Endodermal cell (in vitro differentiated cells): ENCODE data around the gene FHOD1. TPM values are rescaled to one million over a fixed set of nuclear protein-coding genes. Genes with fewer than 3 reads are reported as not detected.

Experiments used
- DNase-seq: peaks from one replicate; pipeline ENCODE4 v3.0.0-alpha.2; 2017
- H3K27ac ChIP-seq: 2 replicates; pipeline ENCODE4 v1.5.1; 2013; ENCODE audit warnings: mild to moderate bottlenecking, low read depth, low read length, moderate library complexity
- H3K27me3 ChIP-seq: 2 replicates; pipeline ENCODE4 v1.6.1; 2013; ENCODE audit warnings: mild to moderate bottlenecking, low read length, moderate library complexity; ENCODE audit not compliant: insufficient read depth, control insufficient read depth, poor library complexity, severe bottlenecking
- H3K36me3 ChIP-seq: 2 replicates; pipeline ENCODE4 v1.7.0; 2013; ENCODE audit warnings: mild to moderate bottlenecking, low read length, moderate library complexity; ENCODE audit not compliant: control insufficient read depth, insufficient read depth
- H3K4me1 ChIP-seq: one replicate; pipeline ENCODE4 v1.7.0; 2013; ENCODE audit warnings: low read length; ENCODE audit not compliant: control insufficient read depth, insufficient read depth
- H3K4me3 ChIP-seq: 2 replicates; pipeline ENCODE4 v1.5.1; 2013; ENCODE audit warnings: mild to moderate bottlenecking, low read length, moderate library complexity
- H3K9ac ChIP-seq: 2 replicates; pipeline ENCODE4 v1.6.1; 2013; ENCODE audit warnings: mild to moderate bottlenecking, low read length, moderate library complexity; ENCODE audit not compliant: poor library complexity, severe bottlenecking; ENCODE audit errors: extremely low read depth
- H3K9me3 ChIP-seq: 2 replicates; pipeline ENCODE4 v1.6.1; 2013; ENCODE audit warnings: mild to moderate bottlenecking, low read length, moderate library complexity; ENCODE audit not compliant: control insufficient read depth
- H3K27ac Mint-ChIP-seq: 2 replicates; pipeline ENCODE4 v1.8.0; 2020; ENCODE audit warnings: mixed read lengths
- H3K27me3 Mint-ChIP-seq: 2 replicates; pipeline ENCODE4 v1.8.0; 2021; ENCODE audit warnings: mild to moderate bottlenecking, mixed read lengths; ENCODE audit not compliant: insufficient read depth
- H3K36me3 Mint-ChIP-seq: 2 replicates; pipeline ENCODE4 v1.8.0; 2020; ENCODE audit warnings: low read depth, mixed read lengths
- H3K4me1 Mint-ChIP-seq: 2 replicates; pipeline ENCODE4 v1.8.0; 2020; ENCODE audit warnings: mixed read lengths
- H3K4me3 Mint-ChIP-seq: 2 replicates; pipeline ENCODE4 v1.8.0; 2020; ENCODE audit warnings: mild to moderate bottlenecking, moderate library complexity, mixed read lengths
- H3K9me3 Mint-ChIP-seq: 2 replicates; pipeline ENCODE4 v1.8.0; 2020; ENCODE audit warnings: mild to moderate bottlenecking, mixed read lengths
- WGBS, 2 experiments: methylation state at CpG; one replicate each; pipeline versions ENCODE4 v1.1.5 to v1.1.7; 2013; ENCODE audit warnings: missing lambda C conversion rate in 2 of 2, mixed read lengths in 1 of 2; ENCODE audit not compliant: insufficient coverage in 1 of 2, insufficient read length in 1 of 2; 5-methylcytosine and 5-hydroxymethylcytosine counted together
- total RNA-seq, 2 donors: library from RNA; stranded (reverse); fragmentation: NEBNext Ultra II Directional in 1 of 2; extraction: Animal tissue kit (Norgen Biotek cat#: 25700) in 1 of 2; gene quantifications; 2 replicates in 1 of 2; 3 replicates in 1 of 2; pipeline ENCODE4 v1.2.1, GENCODE V29; 2021
- TF ChIP-seq, protein P1 (sequence below): fragments of 200-600 bp; sonication (generic); conservative IDR thresholded peaks from 2 replicates; pipeline ENCODE4 v1.5.0; 2021; ENCODE audit warnings: antibody characterized with exemption, mild to moderate bottlenecking

Gene FHOD1
- total RNA-seq, 2 donors from 2014 or later = 51.7 to 71.9 TPM

DNA sequence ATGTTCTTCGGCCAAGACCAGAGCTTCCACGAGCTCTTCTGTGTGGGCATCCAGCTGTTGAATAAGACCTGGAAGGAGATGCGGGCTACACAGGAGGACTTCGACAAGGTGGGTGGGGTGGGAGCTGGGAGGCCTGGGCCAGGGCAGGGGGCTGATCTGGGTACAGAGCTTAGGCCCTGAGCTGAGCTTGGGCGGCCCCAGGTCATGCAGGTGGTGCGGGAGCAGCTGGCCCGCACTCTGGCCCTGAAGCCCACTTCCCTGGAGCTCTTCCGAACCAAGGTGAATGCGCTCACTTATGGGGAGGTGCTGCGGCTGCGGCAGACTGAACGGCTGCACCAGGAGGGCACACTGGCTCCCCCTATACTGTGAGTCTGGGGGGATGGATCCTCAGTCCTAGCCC lies 44.9 kb downstream of the FHOD1 start:
- Mint-ChIP-seq H3K4me3 (no peak overlapping the region), H3K4me1 (peaks cover 10% of the 10 kb centered on the region), H3K27me3 (no peaks in the 10 kb centered on the region), H3K27ac (no peak overlapping the region), H3K36me3 (peaks cover 12% of the 10 kb centered on the region), H3K9me3 (no peaks in the 10 kb centered on the region)
- Histone ChIP-seq H3K27ac (no peak overlapping the region), H3K36me3 (peaks cover 36% of the 10 kb centered on the region), H3K4me3 (no peak overlapping the region), H3K9me3 (no peaks in the 10 kb centered on the region), H3K9ac (no peak overlapping the region), H3K27me3 (no peaks in the 10 kb centered on the region), H3K4me1 (peaks cover 5% of the 10 kb centered on the region)
- TF ChIP-seq, protein P1, sequence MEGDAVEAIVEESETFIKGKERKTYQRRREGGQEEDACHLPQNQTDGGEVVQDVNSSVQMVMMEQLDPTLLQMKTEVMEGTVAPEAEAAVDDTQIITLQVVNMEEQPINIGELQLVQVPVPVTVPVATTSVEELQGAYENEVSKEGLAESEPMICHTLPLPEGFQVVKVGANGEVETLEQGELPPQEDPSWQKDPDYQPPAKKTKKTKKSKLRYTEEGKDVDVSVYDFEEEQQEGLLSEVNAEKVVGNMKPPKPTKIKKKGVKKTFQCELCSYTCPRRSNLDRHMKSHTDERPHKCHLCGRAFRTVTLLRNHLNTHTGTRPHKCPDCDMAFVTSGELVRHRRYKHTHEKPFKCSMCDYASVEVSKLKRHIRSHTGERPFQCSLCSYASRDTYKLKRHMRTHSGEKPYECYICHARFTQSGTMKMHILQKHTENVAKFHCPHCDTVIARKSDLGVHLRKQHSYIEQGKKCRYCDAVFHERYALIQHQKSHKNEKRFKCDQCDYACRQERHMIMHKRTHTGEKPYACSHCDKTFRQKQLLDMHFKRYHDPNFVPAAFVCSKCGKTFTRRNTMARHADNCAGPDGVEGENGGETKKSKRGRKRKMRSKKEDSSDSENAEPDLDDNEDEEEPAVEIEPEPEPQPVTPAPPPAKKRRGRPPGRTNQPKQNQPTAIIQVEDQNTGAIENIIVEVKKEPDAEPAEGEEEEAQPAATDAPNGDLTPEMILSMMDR = no peak
- 97 to 100% methylated on average over 6 to 12 of the region's 12 CpGs for WGBS, 2 experiments
- no peak for DNase-seq

GRCh38 chr16:67201411-67202345 lies 45.6 kb downstream of the FHOD1 start:
- 97% methylated on average over 20 to 40 of the region's 40 CpGs for WGBS, 2 experiments
- Histone ChIP-seq H3K27me3 (no peaks in the 10 kb centered on the region), H3K4me3 (no peak overlapping the region), H3K27ac (no peak overlapping the region), H3K4me1 (peaks cover 3% of the 10 kb centered on the region), H3K9ac (no peak overlapping the region), H3K9me3 (no peaks in the 10 kb centered on the region), H3K36me3 (peaks cover 44% of the 10 kb centered on the region)
- Mint-ChIP-seq H3K27ac (no peak overlapping the region), H3K27me3 (no peaks in the 10 kb centered on the region), H3K4me3 (no peak overlapping the region), H3K9me3 (no peaks in the 10 kb centered on the region), H3K4me1 (peaks cover 3% of the 10 kb centered on the region), H3K36me3 (peaks cover 16% of the 10 kb centered on the region)
- TF ChIP-seq, protein P1 = no peak
- DNase-seq = no peak

DNA sequence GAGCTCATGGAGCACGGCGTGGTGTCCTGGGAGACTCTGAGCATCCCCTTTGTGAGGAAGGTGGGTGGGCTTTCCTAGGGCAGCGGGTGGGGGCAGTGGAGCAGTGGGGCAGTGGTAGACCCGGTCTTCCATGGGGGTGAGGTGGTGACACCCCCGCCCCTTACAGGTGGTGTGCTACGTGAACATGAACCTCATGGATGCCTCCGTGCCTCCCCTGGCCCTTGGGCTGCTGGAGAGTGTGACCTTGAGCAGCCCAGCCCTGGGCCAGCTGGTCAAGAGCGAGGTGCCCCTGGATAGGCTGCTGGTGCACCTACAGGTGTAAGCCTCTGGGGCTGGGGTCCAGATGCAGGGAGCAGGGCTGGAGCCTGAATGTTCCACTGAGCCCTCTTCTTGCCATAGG lies 46.8 kb downstream of the FHOD1 start:
- no peak overlapping the region for H3K4me3 Mint-ChIP-seq

More for the DNA sequence above, 46.8 kb downstream of the FHOD1 start:
- Histone ChIP-seq H3K4me1 (no peaks in the 10 kb centered on the region), H3K36me3 (peaks cover 52% of the 10 kb centered on the region), H3K9me3 (no peaks in the 10 kb centered on the region), H3K27ac (no peak overlapping the region), H3K27me3 (no peaks in the 10 kb centered on the region), H3K9ac (no peak overlapping the region), H3K4me3 (no peak overlapping the region)
- TF ChIP-seq, protein P1 = no peak
- Mint-ChIP-seq H3K27me3 (no peaks in the 10 kb centered on the region), H3K4me1 (peaks cover 2% of the 10 kb centered on the region), H3K36me3 (peaks cover 28% of the 10 kb centered on the region), H3K9me3 (no peaks in the 10 kb centered on the region), H3K27ac (no peak overlapping the region)
- WGBS, 2 experiments = 96 to 98% methylated on average over 7 to 8 of the region's 8 CpGs
- DNase-seq = no peak
